Ishikawa (cell line): Measurements from ENCODE around the gene FMN2.

Source experiments
- CEBPB ChIP-seq: IDR thresholded peaks from 2 replicates; pipeline ENCODE4 v1.6.1; 2012
- CREB1 ChIP-seq: IDR thresholded peaks from 2 replicates; pipeline ENCODE4 v1.6.1; 2012; ENCODE audit warnings: low read depth
- EGR1 ChIP-seq: IDR thresholded peaks from 2 replicates; pipeline ENCODE4 v1.6.1; 2012
- EP300 ChIP-seq: IDR thresholded peaks from 2 replicates; pipeline ENCODE4 v1.6.1; 2012; ENCODE audit warnings: borderline replicate concordance
- FOXM1 ChIP-seq: IDR thresholded peaks from 2 replicates; pipeline ENCODE4 v1.6.1; 2012; ENCODE audit warnings: low read depth, borderline replicate concordance
- NFIC ChIP-seq: IDR thresholded peaks from 2 replicates; pipeline ENCODE4 v1.6.1; 2012
- RAD21 ChIP-seq: IDR thresholded peaks from 2 replicates; pipeline ENCODE4 v1.6.1; 2012; ENCODE audit warnings: low read depth
- TAF1 ChIP-seq: IDR thresholded peaks from 2 replicates; pipeline ENCODE4 v1.6.1; 2012; ENCODE audit warnings: low read depth, mild to moderate bottlenecking
- TCF12 ChIP-seq: IDR thresholded peaks from 2 replicates; pipeline ENCODE4 v1.6.1; 2012; ENCODE audit warnings: low read depth
- TEAD4 ChIP-seq: IDR thresholded peaks from 2 replicates; pipeline ENCODE4 v1.6.1; 2012
- YY1 ChIP-seq: IDR thresholded peaks from 2 replicates; pipeline ENCODE4 v1.6.1; 2012; ENCODE audit warnings: low read depth
- ZBTB7A ChIP-seq: IDR thresholded peaks from 2 replicates; pipeline ENCODE4 v1.6.1; 2012; ENCODE audit warnings: low read depth
- TF ChIP-seq, protein P1 (sequence below): IDR thresholded peaks from 2 replicates; pipeline ENCODE4 v1.6.1; 2012
- TF ChIP-seq, protein P2 (sequence below): IDR thresholded peaks from 2 replicates; pipeline ENCODE4 v1.6.1; 2012
- TF ChIP-seq, protein P3 (sequence below): IDR thresholded peaks from 2 replicates; pipeline ENCODE4 v1.6.1; 2012; ENCODE audit warnings: low read depth, mild to moderate bottlenecking

The FMN2 gene

DNA sequence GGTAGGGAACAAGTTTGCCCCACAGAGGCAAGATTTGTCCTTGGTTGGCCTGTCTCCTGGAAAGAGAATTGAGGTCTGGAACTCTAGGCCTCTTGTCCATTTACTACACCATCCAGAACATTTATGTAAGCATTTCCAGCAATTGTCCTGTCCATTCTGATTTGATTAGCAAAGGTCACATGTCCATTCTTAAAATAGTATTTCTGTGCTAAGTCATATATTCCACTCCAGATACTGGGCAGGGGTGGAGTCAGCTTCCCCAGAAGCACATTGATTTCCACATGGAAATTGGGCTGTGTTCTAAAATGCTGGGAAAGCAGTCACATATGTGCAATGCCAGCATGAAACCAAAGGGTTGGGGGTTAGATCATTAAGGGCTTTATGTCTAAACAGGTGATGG lies 21.5 kb upstream of the FMN2 start:
- TF ChIP-seq, protein P1, sequence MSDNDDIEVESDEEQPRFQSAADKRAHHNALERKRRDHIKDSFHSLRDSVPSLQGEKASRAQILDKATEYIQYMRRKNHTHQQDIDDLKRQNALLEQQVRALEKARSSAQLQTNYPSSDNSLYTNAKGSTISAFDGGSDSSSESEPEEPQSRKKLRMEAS: no peak
- TF ChIP-seq NFIC: no peak
- TF ChIP-seq, protein P2, sequence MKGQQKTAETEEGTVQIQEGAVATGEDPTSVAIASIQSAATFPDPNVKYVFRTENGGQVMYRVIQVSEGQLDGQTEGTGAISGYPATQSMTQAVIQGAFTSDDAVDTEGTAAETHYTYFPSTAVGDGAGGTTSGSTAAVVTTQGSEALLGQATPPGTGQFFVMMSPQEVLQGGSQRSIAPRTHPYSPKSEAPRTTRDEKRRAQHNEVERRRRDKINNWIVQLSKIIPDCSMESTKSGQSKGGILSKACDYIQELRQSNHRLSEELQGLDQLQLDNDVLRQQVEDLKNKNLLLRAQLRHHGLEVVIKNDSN: no peak

DNA sequence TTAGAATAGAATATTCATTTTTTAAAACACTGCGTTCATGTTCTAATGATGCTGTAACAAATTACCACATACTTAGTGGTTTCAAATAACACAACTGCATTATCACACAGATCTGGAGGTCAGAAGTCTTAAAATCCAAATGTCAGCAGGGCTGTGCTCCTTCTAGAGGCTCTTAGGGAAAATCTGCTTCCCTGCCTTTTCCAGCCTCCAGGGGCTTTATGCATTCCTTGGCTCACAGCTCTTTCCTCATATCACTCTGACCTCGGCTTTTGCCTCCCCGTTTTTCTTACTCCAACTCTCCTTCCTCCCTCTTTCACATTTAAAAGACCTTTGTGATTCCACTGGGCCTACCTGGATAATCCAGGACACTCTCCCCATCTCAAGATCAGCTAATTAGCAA lies 18.6 kb upstream of the FMN2 start:
- TF ChIP-seq EGR1 (no peak), TAF1 (no peak), NFIC (no peak), TEAD4 (no peak), CREB1 (no peak), TCF12 (no peak), CEBPB (no peak), YY1 (no peak), FOXM1 (no peak)

DNA sequence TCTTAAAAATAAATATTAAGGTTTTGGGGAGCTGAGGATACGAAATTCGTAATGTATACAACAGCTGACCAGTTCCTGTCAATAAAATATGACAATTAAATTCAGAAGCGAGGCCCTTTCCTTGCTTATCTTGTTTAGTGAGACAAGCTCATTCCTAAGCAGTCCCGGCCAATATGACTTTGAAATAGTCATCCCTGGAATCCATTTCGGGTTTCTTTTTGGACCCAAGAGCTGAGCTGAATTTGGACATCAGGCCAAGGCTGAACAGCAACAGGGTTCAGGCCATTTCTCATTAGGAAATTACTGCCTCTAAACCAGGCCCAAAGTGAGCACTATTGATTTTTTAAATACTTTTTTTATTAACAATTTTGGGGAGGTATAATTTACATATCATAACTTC lies 17.3 kb upstream of the FMN2 start:
- TF ChIP-seq ZBTB7A: no peak
- no peak for TF ChIP-seq TCF12
- TF ChIP-seq FOXM1: no peak
- TF ChIP-seq EP300: no peak
- TF ChIP-seq TEAD4: no peak
- TF ChIP-seq CEBPB: no peak
- TF ChIP-seq, protein P1: no peak
- TF ChIP-seq, protein P3, sequence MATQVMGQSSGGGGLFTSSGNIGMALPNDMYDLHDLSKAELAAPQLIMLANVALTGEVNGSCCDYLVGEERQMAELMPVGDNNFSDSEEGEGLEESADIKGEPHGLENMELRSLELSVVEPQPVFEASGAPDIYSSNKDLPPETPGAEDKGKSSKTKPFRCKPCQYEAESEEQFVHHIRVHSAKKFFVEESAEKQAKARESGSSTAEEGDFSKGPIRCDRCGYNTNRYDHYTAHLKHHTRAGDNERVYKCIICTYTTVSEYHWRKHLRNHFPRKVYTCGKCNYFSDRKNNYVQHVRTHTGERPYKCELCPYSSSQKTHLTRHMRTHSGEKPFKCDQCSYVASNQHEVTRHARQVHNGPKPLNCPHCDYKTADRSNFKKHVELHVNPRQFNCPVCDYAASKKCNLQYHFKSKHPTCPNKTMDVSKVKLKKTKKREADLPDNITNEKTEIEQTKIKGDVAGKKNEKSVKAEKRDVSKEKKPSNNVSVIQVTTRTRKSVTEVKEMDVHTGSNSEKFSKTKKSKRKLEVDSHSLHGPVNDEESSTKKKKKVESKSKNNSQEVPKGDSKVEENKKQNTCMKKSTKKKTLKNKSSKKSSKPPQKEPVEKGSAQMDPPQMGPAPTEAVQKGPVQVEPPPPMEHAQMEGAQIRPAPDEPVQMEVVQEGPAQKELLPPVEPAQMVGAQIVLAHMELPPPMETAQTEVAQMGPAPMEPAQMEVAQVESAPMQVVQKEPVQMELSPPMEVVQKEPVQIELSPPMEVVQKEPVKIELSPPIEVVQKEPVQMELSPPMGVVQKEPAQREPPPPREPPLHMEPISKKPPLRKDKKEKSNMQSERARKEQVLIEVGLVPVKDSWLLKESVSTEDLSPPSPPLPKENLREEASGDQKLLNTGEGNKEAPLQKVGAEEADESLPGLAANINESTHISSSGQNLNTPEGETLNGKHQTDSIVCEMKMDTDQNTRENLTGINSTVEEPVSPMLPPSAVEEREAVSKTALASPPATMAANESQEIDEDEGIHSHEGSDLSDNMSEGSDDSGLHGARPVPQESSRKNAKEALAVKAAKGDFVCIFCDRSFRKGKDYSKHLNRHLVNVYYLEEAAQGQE: no peak
- no peak for TF ChIP-seq NFIC
- TF ChIP-seq TAF1: no peak
- TF ChIP-seq CREB1: no peak
- no peak for TF ChIP-seq EGR1
- TF ChIP-seq, protein P2: no peak
- TF ChIP-seq YY1: no peak

DNA sequence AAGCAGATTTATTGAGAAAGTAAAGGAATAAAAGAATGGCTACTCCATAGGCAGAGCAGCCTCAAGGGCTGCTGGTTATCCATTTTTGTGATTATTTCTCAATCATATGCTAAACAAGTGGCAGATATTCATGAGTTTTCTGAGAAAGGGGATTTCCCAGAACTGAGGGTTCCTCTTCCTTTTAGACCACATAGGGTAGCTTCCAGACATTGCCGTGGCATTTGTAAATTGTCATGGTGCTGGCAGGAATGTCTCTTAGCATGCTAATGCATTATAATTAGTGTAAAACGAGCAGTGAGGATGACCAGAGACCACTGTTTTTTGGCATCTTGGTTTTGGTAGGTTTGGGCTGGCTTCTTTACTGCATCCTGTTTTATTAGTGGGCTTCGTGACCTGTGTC lies 16.8 kb upstream of the FMN2 start:
- TF ChIP-seq FOXM1 (no peak), ZBTB7A (no peak), RAD21 (no peak), NFIC (no peak), TEAD4 (no peak), CREB1 (no peak), TAF1 (no peak)

DNA sequence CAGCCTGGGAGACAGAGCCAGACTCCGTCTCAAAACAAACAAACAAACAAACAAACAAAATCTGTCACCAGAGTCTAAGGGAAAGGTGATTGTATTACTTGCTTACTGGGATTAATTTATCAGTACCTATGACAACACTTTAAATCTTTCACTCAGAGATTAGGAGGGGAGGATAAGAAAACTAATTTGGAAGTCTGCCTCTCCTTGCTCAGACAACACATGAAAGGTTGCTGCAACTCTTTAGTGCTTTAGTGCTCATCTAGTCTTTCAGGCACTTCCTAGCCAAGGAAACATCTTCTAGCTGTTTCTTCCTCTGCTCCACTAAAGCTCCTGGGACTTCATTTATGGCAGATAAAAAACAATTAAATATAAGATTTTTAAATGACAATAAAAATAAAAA lies 7.3 kb upstream of the FMN2 start:
- TF ChIP-seq CEBPB: no peak
- TF ChIP-seq, protein P2: no peak
- TF ChIP-seq, protein P3: no peak
- no peak for TF ChIP-seq ZBTB7A

DNA sequence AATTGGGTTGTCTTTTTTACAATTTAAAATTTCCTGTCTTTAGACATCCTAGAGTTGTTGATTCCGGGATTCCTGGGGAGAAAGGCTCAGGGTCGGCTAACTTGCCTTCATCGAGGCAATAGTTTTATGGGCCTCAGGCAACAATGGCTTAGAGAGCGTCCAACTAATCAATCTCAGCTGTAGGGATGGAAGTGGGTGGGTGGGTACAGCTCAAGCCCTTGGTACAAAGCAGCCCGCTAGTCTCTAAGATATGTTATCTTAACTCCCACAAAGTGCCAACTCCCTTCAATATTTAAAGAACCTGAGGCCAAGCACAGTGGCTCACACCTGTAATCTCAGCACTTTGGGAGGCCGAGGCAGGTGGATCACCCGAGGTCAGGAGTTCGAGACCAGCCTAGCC lies 6.9 kb upstream of the FMN2 start:
- TF ChIP-seq EP300: no peak
- TF ChIP-seq FOXM1: no peak
- no peak for TF ChIP-seq NFIC
- TF ChIP-seq TCF12: no peak
- TF ChIP-seq CREB1: no peak
- no peak for TF ChIP-seq ZBTB7A
- no peak for TF ChIP-seq TAF1
- no peak for TF ChIP-seq CEBPB
- TF ChIP-seq, protein P2: no peak
- TF ChIP-seq, protein P1: no peak
- TF ChIP-seq YY1: no peak
- TF ChIP-seq, protein P3: no peak
- TF ChIP-seq EGR1: no peak
- no peak for TF ChIP-seq RAD21
- TF ChIP-seq TEAD4: no peak
